22Rv1 (cell line): ENCODE measurements around the gene BEST1.

Experiments
- CTCF ChIP-seq: fragments of 450-650 bp; IDR thresholded peaks from 2 replicates; pipeline ENCODE4 v1.5.1; 2017; ENCODE audit warnings: mild to moderate bottlenecking
- ZFX ChIP-seq: fragments of 450-650 bp; IDR thresholded peaks from 2 replicates; pipeline ENCODE4 v1.6.1; 2017; ENCODE audit warnings: antibody characterized with exemption, borderline replicate concordance

- TF ChIP-seq CTCF (no peak), ZFX (no peak)
Measured at GRCh38 chr11:61921446-61921845, 28.7 kb upstream of the BEST1 start.
